HEK293T (cell line): Measurements from ENCODE around the gene RIOK3.

Experiments used
- CTCF ChIA-PET: fragments of 350-600 bp; formaldehyde crosslinking; extraction: SDS; loops from one replicate; lab custom pipeline; 2021; ENCODE audit warnings: antibody characterized with exemption, inconsistent platforms; lab: Yijun Ruan, JAX
- POLR2A ChIA-PET: fragments of 350-600 bp; formaldehyde crosslinking; extraction: SDS; loops from one replicate; lab custom pipeline; 2020; ENCODE audit warnings: antibody characterized with exemption, inconsistent platforms; lab: Yijun Ruan, JAX
- DNase-seq: peaks from one replicate; pipeline ENCODE4 v3.0.0; 2012; ENCODE audit warnings: mixed read lengths; ENCODE audit errors: extremely low spot score
- ARNT ChIP-seq: fragments of 450-650 bp; IDR thresholded peaks from 2 replicates; pipeline ENCODE4 v1.6.1; 2017; ENCODE audit warnings: mild to moderate bottlenecking
- BHLHE40 ChIP-seq: fragments of 450-650 bp; IDR thresholded peaks from 2 replicates; pipeline ENCODE4 v1.6.1; 2016; ENCODE audit warnings: mild to moderate bottlenecking, moderate library complexity, borderline replicate concordance
- CTBP1 ChIP-seq: fragments of 450-650 bp; IDR thresholded peaks from 2 replicates; pipeline ENCODE4 v1.6.1; 2016; ENCODE audit warnings: borderline replicate concordance
- ELF4 ChIP-seq: fragments of 450-650 bp; IDR thresholded peaks from 2 replicates; pipeline ENCODE4 v1.6.1; 2017; ENCODE audit warnings: antibody characterized with exemption
- FOXA1 ChIP-seq: fragments of 450-650 bp; IDR thresholded peaks from 2 replicates; pipeline ENCODE4 v1.6.1; 2016; ENCODE audit warnings: mild to moderate bottlenecking
- FOXK2 ChIP-seq: fragments of 450-650 bp; IDR thresholded peaks from 2 replicates; pipeline ENCODE4 v1.6.1; 2016; ENCODE audit warnings: mild to moderate bottlenecking
- FOXM1 ChIP-seq: fragments of 450-650 bp; IDR thresholded peaks from 2 replicates; pipeline ENCODE4 v1.6.1; 2017; ENCODE audit warnings: mild to moderate bottlenecking, borderline replicate concordance
- HDGF ChIP-seq: fragments of 450-650 bp; IDR thresholded peaks from 2 replicates; pipeline ENCODE4 v1.6.1; 2017; ENCODE audit warnings: antibody characterized with exemption, borderline replicate concordance
- L3MBTL2 ChIP-seq: fragments of 450-650 bp; conservative IDR thresholded peaks from 2 replicates; pipeline ENCODE4 v1.6.1; 2016; ENCODE audit warnings: mild to moderate bottlenecking
- LEF1 ChIP-seq: fragments of 450-650 bp; IDR thresholded peaks from 2 replicates; pipeline ENCODE4 v1.6.1; 2017; ENCODE audit warnings: mild to moderate bottlenecking, borderline replicate concordance
- NFRKB ChIP-seq: fragments of 450-650 bp; IDR thresholded peaks from 2 replicates; pipeline ENCODE4 v1.6.1; 2016; ENCODE audit warnings: mild to moderate bottlenecking, moderate library complexity
- PKNOX1 ChIP-seq: fragments of 450-650 bp; IDR thresholded peaks from 2 replicates; pipeline ENCODE4 v1.6.1; 2016
- SP1 ChIP-seq: fragments of 450-650 bp; IDR thresholded peaks from 2 replicates; pipeline ENCODE4 v1.6.1; 2017
- SUZ12 ChIP-seq: fragments of 450-650 bp; IDR thresholded peaks from 2 replicates; pipeline ENCODE4 v1.6.1; 2016; ENCODE audit warnings: mild to moderate bottlenecking
- TARDBP ChIP-seq: fragments of 450-650 bp; IDR thresholded peaks from 2 replicates; pipeline ENCODE4 v1.6.1; 2016
- ZNF384 ChIP-seq: fragments of 450-650 bp; IDR thresholded peaks from 2 replicates; pipeline ENCODE4 v1.6.1; 2016

Gene RIOK3

GRCh38 chr18:23498877-23499276 lies 45.8 kb downstream of the RIOK3 start:
- CTCF ChIA-PET, result interaction anchor here (0.5 to 2.6 kb wide), 20 partner anchors 8 to 825 kb away, joined by 3 to 25 read pairs (median 3); partner anchors contain the start of gene NPC1
- TF ChIP-seq PKNOX1 (no peak), ZNF384 (no peak), HDGF (no peak), CTBP1 (no peak), L3MBTL2 (no peak), BHLHE40 (no peak), FOXM1 (no peak)
- POLR2A ChIA-PET, result interaction anchor here (1.2 to 2.4 kb wide), 2 partner anchors 11 to 46 kb away, joined by 5 to 6 read pairs; partner anchors contain the start of gene RIOK3
- DNase-seq, result peak; percentile 75

- POLR2A ChIA-PET, result interaction anchor here (1.2 to 2.4 kb wide), 2 partner anchors 11 to 46 kb away, joined by 5 to 6 read pairs; partner anchors contain the start of gene RIOK3
- DNase-seq, result no peak
- CTCF ChIA-PET, result interaction anchor here (1.0 to 2.4 kb wide), 7 partner anchors 17 to 368 kb away, joined by 3 to 10 read pairs (median 3); partner anchors contain the start of gene NPC1
- no peak for TF ChIP-seq SP1
- TF ChIP-seq FOXM1, result no peak
- no peak for TF ChIP-seq BHLHE40
- no peak for TF ChIP-seq L3MBTL2
- TF ChIP-seq CTBP1, result no peak
- TF ChIP-seq ARNT, result no peak
- no peak for TF ChIP-seq NFRKB
Measured at GRCh38 chr18:23499291-23499781, 46.2 kb downstream of the RIOK3 start.

- DNase-seq, result no peak
- CTCF ChIA-PET, result interaction anchor here (0.6 kb wide), 1 partner anchor 201 kb away, joined by 3 read pairs; no protein-coding TSS in a partner anchor
- POLR2A ChIA-PET, result interaction anchor here (0.5 to 1.0 kb wide), 2 partner anchors 13 to 77 kb away, joined by 3 read pairs; no protein-coding TSS in a partner anchor
- no peak for TF ChIP-seq CTBP1
- no peak for TF ChIP-seq FOXA1
- TF ChIP-seq ZNF384, result no peak
- TF ChIP-seq SP1, result no peak
- TF ChIP-seq PKNOX1, result no peak
Measured at GRCh38 chr18:23501626-23502025, 48.5 kb downstream of the RIOK3 start.

GRCh38 chr18:23502516-23503037 lies 49.5 kb downstream of the RIOK3 start:
- TF ChIP-seq SUZ12 (no peak), NFRKB (no peak), PKNOX1 (no peak), TARDBP (no peak), ZNF384 (no peak), L3MBTL2 (no peak), LEF1 (no peak), ARNT (no peak), SP1 (no peak), HDGF (no peak), FOXA1 (no peak), BHLHE40 (no peak)
- DNase-seq, result no peak
- POLR2A ChIA-PET, result interaction anchor here (0.9 kb wide), 1 partner anchor 14 kb away, joined by 5 read pairs; no protein-coding TSS in a partner anchor
- CTCF ChIA-PET, result interaction anchor here (0.7 kb wide), 1 partner anchor 14 kb away, joined by 6 read pairs; no protein-coding TSS in a partner anchor

GRCh38 chr18:23503038-23503962 lies 50.2 kb downstream of the RIOK3 start, which contains the start of gene RMC1:
Gene RMC1 (plus strand): TSS chr18:23503511. CDS start chr18:23503619, 108 bp downstream.
- DNase-seq, result peak; percentile 99
- TF ChIP-seq SUZ12, result no peak
- peak; percentile 84; the same call in 1 of the 2 replicates for TF ChIP-seq LEF1
- peak; percentile 85 for TF ChIP-seq ELF4
- no peak for TF ChIP-seq CTBP1
- TF ChIP-seq ZNF384, result no peak
- TF ChIP-seq FOXA1, result no peak
- no peak for TF ChIP-seq FOXK2
- no peak for TF ChIP-seq HDGF
- TF ChIP-seq FOXM1, result peak; percentile 94
- TF ChIP-seq L3MBTL2, result peak; percentile 98
- no peak for TF ChIP-seq BHLHE40
- no peak for TF ChIP-seq SP1
- TF ChIP-seq TARDBP, result no peak
- no peak for TF ChIP-seq NFRKB
- 0 out of 2 replicates have a peak, but pooled peaks have one; percentile 6 for TF ChIP-seq ARNT
- TF ChIP-seq PKNOX1, result no peak
- ChIA-PET POLR2A (interaction anchor here (0.9 kb wide), 1 partner anchor 15 kb away, joined by 5 read pairs; no protein-coding TSS in a partner anchor), CTCF (interaction anchor here (0.7 kb wide), 1 partner anchor 13 kb away, joined by 6 read pairs; no protein-coding TSS in a partner anchor)
